Islet precursor cell (in vitro differentiated cells): Measurements from ENCODE around the gene LOC128125822.
"Not testable (repeated sequence)": the region's sequence is repeated elsewhere in the genome, so short reads cannot be mapped to it uniquely, and the experiment has no call there.

Source experiments
- DNase-seq: peaks from one replicate; pipeline ENCODE4 v3.0.0-alpha.2; 2018

LOC128125822 gene

DNA sequence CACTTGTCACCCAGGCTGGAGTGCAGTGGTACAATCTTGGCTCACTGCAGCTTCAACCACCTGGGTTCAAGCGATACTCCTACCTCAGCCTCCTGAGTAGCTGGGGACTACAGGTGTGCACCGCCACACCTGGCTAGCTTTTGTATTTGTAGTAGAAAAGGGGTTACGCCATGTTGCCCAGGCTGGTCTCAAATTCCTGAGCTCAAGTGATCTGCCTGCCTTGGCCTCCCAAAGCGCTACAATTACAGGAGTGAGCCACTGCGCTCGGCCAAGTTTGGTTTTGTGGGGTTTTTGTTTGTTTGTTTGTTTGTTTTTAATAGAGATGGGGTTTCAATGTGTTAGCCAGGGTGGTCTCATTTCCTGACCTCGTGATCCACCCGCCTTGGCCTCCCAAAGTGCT is 12.3 kb downstream of the LOC128125822 start:
- no peak for DNase-seq

DNA sequence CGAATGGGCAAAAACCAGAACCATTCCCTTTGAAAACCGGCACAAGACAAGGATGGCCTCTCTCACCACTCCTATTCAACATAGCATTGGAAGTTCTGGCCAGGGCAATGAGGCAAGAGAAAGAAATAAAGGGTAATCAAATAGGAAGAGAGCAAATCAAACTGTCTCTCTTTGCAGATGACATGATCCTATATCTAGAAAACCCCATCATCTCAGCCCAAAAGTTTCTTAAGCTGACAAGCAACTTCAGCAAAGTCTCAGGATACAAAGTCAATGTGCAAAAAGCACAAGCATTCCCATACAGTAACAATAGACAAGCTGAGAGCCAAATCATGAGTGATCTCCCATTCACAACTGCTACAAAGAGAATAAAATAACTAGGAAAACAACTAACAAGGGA is 13.4 kb downstream of the LOC128125822 start:
- DNase-seq, result not testable (repeated sequence)

DNA sequence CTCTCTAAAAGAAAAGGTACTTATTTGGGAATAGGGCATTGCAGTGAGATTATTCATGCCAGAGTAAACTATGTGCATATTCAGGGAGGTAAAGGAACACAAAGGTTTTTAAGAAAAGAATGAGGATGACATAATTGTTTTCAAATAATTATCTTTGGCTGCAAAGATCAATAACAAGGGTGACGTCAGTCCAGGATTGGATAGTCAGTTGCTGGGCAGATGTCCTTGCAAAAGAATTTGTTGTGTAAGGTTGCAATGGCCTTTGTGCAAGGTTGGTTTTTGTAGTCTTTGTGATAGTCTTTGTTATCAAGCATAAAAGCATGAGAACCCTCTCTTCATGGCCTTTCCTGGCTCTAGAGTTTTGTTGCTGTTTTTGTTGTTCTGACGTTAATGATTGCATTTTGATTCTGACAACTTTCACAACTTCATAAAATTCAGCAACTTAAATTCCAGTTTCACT is 17.7 kb downstream of the LOC128125822 start:
- DNase-seq, result no peak

DNA sequence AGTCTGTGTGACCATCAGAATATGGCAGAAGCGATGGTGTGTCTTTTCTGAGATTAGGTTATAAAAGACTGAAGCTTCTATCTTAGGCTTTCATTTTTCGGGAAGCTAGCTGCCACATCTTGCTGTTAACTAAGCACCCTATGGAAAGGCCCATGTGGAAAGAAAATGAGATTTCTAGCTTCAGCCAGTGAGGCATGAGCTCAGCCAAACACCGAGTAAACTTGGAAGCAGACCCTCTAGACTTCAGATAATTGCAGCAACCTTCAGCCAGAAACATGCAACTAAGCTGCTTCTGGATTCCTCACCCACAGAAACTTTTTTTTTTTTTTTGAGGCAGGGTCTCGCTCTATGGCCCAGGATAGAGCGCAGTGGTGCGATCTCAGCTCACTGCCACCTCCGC is 20.6 kb downstream of the LOC128125822 start:
- no peak for DNase-seq

DNA sequence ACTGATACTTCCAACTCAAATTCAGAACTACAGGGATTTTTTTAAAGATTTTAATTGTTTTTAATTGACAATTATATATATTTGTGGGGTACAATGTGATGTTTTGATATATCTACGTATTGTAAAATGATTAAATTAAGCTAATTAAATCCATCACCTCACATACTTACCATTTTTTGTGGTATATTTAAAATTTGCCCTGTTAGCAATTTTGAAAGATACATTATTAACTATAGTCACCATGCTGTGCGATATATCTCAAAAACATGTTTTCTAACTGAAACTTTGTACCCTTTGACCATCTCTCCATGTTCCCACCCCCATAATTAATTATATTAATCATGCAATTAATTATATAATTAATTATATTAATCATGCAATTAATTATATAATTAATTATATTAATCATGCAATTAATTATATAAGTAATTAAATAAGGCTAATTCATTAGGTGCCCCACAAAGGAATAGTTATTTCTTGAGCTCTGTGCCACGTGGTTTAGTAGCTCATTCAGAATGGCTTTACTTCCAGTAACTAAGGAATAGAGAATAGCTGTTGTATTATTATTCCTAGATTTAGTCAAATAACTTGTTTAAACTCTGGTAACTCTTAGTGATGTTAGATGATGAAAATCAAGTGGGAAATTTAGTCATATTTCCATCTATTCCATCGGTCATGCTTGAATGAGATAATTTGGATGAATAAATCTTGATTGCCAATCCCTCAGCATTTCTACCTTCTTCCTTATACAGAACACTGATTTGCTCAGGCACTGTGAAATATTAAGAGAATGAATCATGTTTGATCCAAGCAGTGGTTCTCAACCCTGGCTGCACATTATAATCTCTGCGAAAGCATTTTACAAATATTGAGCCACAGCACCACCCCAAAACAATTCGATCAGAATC is 25.1 kb downstream of the LOC128125822 start:
- DNase-seq, result no peak

DNA sequence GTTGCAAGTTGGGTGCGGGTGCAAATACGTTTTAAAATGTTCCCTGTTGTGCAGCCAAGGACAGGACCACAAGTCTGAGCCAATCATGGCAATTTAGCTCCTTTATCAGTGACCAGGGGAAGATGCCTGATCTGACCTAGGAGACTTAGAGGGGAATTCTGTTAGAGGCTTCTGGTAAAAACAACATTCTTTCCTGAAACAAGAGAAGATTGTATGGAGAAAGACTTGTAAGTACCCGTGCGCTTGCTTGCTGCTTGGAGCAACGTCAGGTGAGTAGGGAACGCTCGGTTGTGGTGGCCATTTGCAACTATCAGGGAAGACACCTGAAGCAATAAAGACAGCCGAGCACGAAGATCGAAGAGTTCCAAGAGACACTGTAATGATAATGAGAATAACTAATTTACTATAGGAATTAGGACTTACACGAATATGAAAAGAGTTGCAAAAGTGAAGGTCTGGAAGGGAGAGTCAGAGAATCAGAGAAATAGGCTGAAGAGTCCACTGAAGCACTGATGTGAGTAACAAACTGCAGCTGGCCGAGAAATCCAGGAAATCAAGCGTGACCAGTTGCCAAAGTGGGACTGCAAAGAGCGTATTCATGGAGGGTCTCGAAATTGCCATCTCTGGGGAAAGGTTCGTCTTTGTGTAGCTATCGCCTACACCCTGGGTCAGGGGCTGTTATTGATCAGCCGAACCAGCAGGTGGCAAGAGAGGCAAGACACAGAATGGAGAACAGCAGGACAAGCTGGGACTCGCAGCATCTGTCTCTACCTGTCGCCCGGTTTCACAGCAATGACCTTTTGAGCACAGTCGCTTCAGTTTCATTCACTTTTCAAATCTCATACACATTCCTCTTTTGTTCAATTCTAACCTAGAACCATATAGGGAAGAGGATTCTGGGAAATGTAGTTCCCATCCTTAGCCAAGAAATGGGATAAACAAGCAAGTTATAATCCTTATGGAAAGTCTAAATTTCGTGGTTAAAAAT is 26.1 kb downstream of the LOC128125822 start:
- DNase-seq, result peak; percentile 90

DNA sequence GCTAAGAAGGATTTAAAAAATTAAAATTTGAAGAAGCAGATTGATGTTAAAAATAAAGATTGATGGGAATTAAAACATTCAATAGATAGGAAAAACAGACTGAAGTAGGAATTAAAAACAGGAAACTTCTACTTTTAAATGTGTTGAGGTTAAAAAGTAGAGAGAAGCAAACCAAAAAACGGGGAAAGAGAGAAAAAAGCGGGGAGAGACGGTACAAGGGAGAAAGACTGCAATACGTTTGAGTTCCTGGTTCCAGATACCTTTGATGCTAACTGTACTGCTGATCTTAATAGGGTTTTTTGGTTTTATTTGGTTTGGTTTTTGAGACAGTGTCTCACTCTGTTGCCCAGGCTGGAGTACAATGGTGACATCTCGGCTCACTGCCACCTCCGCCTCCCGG is 27.0 kb downstream of the LOC128125822 start:
- DNase-seq, result no peak

DNA sequence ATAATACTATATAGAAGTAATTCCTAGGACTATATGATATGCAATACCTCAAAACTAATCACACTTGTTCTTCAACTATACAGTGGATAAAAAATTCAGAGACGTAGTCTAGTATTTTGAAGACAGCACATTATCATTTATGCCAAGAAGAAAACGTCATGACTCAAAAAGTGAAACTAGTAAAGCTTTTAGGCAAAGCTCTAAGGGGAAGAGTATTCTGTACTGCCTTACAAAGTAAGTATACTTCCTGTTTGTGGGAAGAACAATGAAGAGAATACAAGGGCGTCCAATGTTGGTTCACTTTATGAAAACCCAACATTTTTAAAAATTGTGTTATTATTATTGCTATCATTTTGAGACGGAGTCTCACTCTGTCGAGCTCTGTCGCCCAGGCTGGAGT is 27.9 kb downstream of the LOC128125822 start:
- DNase-seq, result no peak

DNA sequence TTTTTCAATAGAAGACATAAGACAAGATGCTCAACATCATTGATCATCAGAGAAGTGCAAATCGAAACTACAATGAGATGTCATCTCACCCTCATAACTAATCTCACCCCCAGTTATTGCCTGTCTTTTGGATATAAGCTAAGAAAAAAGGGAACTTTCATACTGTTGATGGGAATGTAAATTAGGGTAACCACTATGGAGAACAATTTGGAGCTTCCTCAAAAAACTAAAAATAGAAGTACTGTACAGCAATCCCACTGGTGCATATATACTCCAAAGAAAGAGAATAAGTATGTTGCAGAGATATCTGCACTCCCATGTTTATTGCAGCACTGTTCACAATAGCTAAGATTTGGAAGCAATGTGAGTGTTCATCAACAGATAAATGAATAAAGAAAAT is 37.0 kb downstream of the LOC128125822 start:
- no peak for DNase-seq

DNA sequence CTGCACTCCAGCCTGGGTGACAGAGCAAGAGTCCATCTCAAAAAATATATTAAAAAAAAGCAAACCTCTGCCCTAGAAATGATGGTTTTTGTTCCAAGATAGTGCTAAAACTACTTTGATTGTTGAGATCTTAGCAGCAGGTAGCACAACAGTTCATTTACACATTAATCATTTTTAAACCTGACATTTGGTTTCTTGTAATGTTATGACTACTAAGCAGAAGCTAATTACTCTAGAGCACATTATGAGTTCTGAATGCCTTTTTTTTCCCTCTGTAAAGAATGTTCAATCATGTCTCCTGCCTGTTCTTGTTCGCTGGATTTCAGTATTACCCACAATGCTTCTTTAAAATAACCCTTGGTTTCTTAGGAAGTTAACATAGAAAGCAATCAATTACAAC is 38.7 kb downstream of the LOC128125822 start:
- DNase-seq, result no peak

DNA sequence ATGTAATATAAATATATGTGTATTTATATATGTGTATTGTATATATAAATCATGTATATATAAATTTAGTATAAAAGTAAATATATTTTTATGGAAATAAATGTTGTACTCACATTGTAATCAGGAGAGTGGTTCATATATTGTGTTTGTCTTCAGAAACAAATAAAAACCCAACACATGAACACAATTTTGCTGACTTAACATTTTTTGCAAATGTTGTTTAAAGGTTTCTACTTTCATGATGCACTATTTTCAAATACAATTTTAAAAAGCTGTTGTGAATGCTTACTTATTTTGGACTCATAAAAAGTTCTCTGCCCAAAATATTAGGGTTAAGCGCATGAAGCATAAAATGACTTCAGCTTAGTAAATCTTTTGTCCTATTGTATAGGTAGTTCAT is 39.3 kb downstream of the LOC128125822 start:
- no peak for DNase-seq

DNA sequence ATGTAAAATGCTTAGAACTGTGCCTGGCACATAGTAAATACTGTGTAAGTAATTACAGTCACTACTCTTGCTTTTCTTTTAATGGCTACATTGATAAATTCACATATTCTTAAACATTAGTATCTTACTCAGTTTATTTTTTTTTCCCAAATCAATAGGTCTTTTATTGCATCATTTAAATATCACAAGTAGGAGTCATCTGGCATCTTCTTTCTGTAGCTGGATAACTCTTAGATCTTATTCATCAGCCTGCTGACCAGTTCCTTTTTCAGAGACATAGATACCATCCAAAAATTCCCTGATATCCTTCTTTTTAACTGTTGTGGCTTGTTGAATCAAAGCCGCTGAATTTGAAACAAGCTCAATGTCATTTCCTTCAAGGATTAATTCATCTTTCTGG is 43.3 kb downstream of the LOC128125822 start:
- no peak for DNase-seq
